Stimulated activated CD4-positive, alpha-beta T cell treated with anti-CD3 and anti-CD28 coated beads, Interleukin-2, amount 100 ng/mL, for 48 hours (primary cell): Measurements from ENCODE around the gene ISG20L2.
"Not testable (repeated sequence)": the region's sequence is repeated elsewhere in the genome, so short reads cannot be mapped to it uniquely, and the experiment has no call there.

ENCODE experiments used
- DNase-seq, 2 donors: peaks; one replicate each; pipeline ENCODE4 v3.0.0-alpha.2; 2020

ISG20L2 gene, protein sequence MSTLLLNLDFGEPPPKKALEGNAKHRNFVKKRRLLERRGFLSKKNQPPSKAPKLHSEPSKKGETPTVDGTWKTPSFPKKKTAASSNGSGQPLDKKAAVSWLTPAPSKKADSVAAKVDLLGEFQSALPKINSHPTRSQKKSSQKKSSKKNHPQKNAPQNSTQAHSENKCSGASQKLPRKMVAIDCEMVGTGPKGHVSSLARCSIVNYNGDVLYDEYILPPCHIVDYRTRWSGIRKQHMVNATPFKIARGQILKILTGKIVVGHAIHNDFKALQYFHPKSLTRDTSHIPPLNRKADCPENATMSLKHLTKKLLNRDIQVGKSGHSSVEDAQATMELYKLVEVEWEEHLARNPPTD

DNA sequence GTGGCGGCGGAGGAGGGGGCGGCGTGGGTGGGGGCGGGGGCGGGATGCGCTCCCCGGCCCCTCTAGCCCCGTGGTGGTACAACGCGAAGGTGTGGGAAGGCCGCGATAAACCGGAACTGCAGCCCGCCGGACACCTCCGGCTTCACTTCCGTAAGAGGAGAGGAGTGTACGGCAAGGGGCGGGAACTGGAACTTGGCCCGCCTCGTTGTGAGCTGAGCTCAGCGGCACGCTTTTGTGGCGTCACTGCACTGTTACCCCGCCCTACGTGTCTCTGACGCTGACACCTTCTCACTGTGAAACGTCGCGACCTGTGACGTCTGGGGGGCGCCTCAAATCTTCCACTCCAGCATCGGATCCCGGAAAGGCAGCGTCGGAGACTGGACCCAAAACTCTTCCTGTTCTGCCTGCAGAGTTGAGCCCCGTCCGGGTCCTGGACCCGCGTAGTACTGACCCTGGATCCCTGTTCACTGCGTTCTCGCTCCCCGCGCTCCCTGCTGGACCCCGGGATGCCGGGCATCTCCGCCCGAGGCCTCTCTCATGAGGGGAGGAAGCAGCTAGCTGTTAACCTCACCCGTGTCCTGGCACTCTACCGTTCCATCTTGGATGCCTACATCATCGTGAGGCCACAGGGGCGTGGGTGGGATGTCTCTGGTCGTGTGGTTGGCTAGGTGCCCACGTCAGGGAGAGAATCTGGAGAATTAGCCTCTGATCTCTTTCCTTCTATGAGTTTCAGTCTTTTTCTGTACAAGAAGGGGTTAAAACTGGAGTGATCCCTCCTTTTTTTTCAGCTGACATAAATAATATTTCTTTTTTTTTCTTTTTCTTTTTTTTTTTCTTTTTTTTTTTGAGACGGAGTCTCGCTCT, at the start of gene ISG20L2:
TSS of gene ISG20L2 (minus strand) at position 168 of the 864 bp plus-strand sequence. CDS start 1,114 bp downstream, outside the sequence.
- peak; percentile 86 to 89 for DNase-seq

DNA sequence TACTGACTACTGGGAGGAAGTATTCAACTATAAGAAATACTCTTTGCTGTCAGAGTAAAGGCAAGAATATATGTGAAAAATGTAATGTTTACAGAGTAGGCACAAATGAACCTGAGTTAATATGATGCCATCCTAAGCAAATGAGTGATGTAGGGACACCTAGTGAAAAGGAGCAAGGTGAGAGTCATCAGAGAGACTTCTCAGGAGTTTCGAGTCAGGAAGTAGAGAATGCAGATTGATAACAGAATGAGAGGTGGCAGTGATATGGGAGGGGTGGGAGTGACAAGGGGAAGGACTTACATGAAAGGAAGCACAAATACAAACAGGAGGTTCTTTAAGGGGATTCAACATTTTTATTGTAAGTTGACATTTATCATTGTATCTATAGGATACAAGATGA, 49.0 kb upstream of the ISG20L2 start:
- no peak for DNase-seq

DNA sequence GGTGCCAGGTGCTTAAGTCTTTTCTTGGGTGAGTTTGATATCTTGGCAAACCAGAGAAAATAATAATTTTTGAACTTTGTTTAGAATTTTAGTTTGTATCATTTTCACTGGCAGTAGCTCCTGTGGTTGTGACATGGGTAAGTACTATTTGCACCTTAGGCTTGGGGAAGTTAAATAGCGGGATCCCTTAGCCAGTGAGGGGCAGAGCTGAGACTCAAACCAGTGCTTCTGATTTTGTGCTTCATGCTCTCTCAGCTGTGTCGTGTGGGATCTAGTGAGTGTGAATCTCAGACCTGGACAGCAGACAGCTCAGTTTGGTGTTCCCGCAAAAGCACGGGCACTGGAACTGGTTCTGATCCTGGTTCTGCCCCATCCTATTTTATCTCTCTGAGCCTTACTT, 48.4 kb upstream of the ISG20L2 start:
- no peak for DNase-seq

DNA sequence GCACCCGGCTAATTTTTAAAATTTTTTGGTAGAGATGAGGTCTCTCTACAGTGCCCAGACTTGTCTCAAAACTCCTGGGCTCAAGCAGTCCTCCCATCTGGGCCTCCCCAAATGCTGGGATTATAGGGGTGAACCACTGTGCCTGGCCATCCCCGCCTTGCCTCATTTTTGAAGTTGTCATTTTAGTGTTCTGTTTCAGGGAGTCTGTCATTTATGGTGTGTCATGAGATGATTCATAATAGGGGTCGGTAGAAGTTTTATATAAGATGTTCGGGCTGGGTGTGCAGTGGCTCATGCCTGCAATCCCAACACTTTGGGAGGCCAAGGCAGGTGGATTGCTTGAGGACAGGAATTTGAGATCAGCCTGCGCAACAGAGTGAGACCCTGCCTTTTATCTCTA, 47.2 kb upstream of the ISG20L2 start:
- DNase-seq, result no peak

DNA sequence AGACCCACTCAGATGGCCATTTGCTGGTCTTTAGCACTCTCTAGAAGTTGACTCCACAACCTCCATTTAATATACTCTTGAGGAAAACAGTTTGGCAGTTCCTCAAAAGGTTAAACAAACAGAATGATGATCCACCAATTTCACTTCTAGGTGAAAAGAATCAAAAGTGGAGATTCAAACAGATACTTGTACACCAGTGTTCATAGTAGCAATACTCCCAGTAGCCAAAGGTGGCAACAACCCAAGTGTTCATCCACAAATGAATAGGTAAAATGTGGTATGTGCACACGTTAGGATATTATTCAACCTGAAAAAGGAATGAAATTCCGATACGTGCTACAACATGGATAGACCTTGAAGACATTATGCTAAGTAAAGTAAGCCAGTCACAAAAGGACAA, 45.0 kb upstream of the ISG20L2 start:
- DNase-seq, result no peak

DNA sequence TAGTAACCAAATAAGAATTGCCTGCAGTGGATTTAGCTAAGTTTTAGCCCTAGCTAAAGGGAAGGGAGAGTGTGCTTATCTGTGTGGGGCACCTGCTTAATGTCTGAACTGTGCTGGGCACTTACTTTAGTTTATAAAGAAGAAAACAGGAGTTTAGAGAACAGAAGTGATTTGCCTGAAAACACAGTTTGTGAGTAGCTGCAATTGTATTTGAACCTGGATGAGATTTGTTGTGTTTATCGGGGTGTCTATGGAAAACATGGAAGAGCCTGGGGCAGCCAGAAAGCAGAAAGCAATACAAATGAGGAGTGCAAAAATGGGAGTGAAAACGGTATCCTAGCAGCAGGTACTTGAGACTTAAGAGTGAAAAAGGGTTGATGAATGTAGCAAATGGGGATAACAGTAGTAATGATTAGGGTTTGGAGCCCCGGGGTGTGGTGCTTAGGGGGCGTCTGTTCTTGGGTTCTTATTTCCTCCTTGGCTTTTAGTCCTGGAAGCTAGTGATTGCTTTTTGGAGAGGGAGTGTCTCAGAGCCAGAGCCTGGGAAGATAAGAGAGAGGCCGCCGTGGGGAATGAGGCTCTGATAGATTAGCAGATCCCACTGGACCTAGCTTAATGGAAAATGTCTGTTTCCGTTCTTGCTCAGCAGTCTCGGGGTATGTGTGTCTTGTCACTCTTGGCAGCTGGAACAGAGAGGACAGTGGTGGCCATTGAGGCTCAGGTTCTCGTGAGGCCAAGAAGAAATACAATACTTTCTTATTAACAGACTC, 44.3 kb upstream of the ISG20L2 start:
- no peak for DNase-seq

DNA sequence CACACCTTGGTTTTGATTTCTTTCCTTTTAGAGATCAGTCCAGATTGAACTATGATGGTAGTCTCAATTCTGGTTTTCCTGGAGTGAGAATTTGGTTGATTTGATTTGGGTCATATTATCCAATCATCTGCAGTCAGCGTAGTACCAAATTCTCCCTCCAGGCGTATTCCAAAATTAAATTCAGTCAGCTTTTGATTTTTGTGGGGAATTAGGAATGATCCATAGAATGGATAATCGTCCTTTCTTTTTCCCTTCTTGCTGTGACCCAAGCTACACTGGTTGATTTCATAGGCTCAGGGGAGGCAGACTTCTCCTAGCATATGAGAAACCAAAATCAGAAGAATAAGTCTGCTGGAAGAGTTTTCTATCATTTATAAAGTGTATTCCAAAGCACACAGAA, 43.7 kb upstream of the ISG20L2 start:
- DNase-seq, result no peak

DNA sequence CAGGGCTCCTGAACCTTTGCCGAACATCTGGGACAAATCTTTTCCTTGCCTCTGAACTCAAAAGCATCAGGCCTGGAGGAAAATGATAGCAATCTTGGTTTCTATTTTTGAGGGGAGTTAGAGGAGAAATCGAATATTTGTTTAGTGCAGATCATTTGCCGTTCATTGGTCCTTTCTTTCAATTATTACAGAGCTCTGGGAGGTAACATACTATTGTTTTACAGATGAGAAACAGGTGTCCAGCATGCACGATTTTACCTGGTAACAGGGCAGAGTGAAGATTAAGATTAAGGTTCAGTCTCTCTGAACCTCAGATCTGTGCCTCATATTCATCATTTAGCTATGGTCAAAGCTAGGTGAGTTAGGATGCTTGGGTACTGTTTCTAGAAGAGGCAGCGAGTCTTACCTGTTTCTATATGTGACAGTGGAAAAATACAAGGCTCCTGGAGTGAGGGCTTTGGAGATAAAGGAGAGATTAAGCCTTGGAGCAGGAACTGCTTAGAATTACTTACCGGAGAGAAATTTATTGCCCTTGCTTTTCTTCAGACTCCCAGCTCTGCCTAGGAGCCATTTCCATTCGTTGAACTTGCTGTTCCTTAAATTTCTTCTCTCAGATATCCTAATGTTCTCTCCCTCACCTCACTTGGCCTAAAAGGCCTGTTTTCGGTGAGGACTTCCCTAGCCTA, 40.2 kb upstream of the ISG20L2 start:
- no peak for DNase-seq

DNA sequence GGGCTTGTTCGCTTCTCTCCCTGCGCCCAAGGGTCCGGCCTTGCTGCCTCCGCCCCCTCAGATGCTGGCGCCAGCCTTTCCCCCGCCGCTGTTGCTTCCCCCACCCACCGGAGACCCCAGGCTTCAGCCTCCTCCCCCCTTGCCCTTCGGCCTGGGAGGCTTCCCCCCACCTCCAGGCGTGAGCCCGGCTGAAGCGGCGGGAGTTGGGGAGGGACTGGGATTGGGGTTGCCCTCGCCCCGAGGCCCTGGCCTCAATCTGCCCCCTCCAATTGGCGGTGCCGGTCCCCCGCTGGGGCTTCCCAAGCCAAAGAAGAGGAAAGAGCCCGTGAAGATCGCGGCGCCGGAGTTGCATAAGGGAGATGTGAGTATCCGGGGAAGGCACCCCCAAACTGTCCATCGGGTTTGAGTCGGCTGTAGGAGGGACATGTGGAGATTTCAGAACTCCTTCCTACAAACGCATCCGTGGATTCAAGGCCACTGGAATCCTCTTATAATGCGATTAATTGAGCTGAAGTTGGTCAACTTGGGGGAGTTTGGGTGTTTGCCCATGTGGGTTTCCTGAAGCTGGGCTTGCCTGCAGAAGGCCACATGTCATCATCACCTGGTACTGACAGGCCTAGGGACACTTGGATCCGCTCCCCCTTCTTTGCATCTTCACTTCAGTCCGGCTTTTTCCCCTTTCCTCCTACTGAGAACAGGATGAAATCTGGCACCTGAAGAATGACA, 39.5 kb upstream of the ISG20L2 start:
- DNase-seq, result no peak

DNA sequence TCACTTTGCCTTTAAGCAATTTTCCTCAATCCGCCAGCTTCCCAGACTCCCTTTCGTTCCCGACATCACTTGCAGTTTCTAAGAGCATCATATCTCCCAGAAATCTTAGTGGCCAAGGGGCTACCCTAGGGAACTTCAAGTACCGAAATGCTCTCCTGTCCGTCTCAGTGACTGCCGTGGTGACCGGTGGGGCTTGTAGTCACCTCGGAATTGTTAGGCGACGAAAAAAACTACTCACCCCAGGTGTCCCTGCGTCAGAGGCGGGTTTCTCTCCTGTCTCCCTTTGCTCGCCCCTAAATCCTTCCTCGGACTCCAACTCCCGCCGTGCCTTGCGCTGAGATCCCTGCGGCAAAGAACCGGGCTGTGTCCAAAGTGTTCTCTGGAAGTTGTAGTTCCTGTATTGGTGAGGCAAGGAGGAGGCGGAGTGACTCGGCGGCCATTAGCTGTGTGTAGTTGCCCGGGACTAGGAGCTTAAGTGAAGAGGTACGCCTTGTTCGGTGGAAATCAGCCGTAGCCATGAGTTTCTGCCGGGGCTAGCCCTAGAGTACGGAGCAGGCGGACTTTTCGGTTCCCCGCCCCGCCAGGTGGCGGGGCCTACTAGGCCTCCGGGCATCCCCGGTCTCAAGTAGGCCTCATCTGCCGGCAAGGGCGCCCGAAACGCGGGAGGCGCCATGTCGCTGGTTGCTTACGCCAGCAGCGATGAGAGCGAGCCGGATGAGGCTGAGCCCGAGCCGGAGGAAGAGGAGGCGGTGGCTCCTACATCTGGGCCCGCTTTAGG, 38.7 kb upstream of the ISG20L2 start, which contains the start of gene PRCC:
TSS of gene PRCC (plus strand) at position 435 of the 778 bp plus-strand sequence. CDS start at position 672, 237 bp downstream.
- DNase-seq, result peak; percentile 88

DNA sequence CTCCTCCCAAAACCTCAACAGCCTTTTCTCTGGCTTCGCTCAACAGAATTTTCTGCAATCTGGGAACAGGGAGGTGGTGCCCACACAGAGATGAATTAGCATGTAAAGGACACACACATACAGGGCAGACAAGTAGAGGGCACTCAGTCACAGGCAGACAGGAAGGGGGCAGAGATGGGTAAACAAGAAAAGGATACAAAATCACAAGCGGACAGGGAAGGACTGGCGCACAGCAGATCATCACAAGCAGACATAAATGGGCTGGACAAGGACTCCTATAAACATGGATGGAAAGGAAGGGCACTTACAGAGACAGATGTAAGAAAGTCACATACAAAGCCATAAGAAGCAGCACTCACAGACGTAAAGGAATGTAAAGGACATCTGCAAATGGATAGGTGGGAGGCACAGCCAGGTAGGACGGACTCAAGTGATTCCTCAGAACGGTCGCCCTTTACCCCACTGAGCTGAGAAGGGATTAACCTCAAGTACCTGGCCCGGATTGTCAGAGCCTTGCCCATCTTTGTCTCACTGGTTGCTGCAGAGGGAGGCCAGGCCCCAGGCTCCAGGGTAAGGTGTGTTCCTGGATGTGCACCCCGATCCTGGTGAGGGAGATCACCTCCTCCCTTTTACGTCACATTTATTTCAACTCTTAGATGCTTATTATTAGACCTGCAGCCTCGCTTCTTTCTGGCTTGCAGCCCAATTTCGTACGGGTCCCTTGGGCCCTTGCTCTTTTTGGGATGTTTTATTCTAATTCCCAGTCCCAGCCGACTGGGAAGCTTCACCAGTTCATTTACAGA, 37.9 kb upstream of the ISG20L2 start:
- DNase-seq, result no peak

DNA sequence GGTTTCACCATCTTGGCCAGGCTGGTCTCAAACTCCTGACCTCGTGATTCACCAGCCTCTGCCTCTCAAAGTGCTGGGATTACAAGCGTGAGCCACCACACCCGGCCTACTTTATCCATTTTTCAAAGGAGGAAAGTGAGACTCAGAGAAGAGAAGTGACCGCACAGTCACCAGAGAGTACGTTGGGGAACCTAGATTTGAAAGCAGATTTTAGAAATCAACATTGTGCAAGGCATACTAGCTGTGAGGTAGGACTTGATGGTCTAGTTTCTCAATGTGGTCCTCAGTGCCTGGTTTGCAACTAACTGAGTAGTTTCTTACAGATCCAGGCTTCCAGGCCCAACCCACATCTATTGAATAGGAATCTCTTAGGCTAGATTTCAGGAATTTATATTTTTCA, 37.1 kb upstream of the ISG20L2 start:
- no peak for DNase-seq

DNA sequence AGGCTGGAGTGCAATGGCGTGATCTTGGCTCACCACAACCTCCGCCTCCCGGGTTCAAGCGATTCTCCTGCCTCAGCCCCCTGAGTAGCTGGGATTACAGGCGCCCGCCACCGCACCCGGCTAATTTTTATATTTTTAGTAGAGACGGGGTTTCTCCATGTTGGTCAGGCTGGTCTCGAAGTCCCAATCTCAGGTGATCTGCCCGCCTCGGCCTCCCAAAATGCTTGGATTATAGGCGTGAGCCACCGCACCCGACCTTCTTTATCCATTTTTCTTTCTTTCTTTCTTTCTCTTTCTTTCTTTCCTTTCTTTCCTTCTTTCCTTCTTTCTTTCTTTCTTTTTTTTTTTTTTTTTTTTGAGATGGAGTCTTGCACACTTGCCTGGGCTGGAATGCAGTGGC, 36.6 kb upstream of the ISG20L2 start:
- DNase-seq, result not testable (repeated sequence)

DNA sequence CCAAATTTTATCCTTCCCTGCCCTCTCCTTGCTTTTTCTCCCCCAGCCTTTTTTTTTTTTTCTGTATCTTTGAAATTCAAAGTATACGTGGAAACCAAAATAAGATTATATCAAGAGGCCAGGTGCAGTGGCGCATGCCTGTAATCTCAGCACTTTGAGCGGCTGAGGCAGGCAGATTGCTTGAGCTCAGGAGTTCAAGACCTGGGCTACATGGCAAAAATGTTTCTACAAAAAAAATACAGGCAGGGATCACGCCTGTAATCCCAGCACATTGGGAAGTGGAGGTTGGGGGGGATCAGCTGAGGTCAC, 32.2 kb upstream of the ISG20L2 start:
- no peak for DNase-seq

DNA sequence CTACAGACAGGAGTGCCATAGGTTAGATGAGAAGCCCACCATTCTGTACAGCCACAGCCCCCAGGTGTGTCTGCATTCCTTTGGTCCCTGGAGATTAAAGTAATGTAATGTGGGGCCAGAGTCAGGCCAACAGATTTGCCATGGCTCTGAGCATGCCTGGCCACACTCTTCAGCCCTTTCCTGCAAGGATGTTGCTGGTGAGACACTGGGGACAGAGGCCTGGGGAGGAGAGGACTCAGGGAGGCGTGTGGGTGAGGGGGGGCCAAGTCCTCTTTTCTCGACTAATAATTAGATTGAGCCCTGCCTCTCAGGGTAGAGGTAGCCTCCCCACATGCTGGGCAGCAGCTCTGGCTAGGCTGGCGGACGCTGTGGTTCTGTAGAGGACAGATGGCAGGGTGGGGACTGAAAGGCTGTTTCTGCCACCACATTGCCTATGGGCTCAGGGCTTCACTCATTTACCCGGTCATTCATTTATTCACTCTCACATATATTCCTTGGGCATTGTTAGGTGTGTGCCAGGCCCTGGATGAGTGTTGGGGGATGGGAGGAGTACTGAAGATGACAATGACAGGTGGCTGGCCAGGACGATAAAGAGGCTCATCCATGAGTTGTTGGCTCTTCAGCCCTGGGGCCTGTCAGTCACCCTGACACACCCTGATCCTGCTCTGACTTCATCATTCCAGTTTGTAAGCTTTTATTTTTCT, 31.7 kb upstream of the ISG20L2 start:
- DNase-seq, result no peak

DNA sequence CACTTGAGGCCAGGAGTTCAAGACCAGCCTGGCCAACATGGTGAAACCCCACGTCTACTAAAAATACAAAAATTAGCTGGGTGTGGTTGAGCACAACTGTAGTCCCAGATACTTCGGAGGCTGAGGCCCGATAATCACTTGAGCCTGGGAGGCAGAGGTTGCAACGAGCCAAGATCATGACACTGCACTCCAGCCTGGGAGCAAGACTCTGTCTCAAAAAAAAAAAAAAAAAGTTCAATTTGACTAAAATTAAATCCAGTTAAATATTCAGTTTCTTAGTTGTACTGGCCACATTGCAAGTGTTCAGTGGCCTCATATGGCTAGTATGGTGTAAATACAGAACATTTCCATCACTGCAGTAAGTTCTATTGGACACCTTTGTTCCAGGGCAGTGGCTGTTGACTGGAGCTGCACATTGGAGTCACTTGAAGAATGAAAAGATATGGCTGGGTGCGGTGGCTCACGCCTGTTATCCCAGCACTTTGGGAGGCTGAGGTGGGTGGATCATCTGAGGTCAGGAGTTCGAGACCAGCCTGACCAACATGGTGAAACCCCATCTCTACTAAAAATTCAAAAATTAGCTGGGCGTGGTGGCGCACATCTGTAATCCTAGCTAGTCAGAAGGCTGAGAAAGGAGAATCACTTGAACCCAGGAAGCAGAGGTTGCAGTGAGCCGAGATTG, 29.1 kb upstream of the ISG20L2 start:
- not testable (repeated sequence) for DNase-seq

DNA sequence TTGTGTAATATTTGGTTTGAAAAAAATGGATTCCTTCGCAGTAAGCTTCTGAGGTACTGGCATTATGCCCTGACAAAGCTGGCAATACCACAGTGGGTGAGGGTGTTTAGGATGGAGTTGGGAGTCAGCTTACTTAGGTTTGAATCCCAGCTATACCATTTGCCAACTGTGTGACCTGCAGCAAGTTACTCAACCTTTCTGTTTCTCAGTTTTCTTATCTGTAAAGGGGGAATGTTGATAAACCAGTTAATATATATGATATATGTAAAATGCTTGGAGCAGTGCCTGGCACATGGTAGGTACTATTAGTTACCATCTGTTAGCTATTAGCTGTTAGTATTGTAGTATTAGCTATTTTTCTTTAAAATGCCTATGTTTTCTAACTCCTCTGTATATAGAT, 27.8 kb upstream of the ISG20L2 start:
- no peak for DNase-seq

DNA sequence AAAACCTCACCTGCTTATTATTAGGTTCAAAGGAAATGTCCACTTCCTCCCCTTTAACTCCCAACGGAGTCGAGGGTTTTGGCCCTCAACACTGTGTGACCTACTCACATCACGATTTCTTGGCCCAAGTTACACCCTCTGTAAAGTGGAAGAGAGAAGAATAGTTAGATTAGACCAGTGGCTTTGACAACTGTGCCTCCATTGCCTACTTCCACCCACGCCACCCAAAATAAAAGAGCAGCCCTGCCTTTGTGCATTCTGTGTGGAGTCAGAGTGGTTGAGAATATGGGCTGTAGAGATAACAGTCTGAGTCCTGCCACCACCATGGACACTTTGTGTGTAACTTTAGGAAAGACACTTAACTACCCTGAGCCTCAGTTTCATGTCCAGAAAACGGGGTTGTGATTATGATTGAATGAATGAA, 27.0 kb upstream of the ISG20L2 start:
- no peak for DNase-seq

DNA sequence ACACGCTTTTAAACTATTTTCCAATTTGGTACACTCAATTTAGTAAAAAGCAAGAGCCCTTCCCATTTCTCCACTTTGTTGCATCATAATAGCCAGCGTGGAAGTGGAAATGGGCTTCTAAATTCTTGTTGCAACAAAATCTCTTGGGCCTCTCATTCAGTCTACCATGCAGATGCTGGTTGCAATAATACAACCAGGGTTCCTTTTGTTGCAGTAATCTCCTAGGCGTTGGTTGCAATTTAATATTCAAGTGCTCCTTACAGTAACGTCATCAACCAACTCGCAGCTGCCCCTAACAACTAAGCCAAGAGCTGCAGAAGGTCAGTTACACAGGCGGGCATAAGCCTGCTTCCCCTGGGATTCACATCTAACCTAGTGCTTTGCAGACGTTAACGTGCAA, 25.7 kb upstream of the ISG20L2 start:
- no peak for DNase-seq
